ENCODE data around the gene LSM7.

DNA sequence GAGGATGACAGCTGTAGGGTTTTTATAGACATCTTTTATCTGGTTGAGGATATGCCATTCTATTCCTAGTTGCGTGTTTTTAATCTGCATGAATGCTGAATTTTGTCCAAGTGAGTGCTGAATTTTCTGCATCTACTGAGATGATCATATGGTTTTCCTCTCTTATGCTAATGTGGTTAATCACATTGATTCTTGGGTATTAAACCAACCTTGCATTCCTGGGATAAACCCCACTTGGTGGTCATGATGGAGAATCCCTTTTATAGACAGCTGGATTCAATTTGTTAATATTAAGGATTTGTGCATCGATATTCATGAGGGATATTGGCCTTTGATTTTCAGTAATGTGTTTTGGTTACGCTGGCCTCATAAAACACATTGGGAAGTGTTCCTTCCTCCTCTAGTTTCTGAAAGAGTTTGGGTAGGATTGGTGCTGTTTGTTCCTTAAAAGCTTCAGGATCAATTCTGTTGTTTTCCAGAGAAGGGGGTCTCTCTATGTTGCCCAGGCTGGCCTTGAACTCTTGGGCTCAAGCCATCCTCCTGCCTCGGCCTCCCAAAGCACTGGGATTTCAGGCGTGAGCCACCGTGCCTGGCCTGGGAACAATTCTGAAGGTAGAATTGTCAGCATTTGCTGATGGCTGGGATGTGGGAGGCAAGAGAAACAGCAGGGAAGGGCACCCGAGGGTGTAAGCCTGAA lies 13.1 kb downstream of the LSM7 start:
- no peak for TF ChIP-seq FOXM1 (IDR thresholded peaks at IDR 0.05; ENCODE audit: borderline replicate concordance)
- TF ChIP-seq PKNOX1 (IDR thresholded peaks at IDR 0.05) = no peak
- no peak for TF ChIP-seq SP1 (IDR thresholded peaks at IDR 0.05)

Measured in HEK293T (cell line).